ENCODE results near the gene PTX4.

PTX4 gene

DNA sequence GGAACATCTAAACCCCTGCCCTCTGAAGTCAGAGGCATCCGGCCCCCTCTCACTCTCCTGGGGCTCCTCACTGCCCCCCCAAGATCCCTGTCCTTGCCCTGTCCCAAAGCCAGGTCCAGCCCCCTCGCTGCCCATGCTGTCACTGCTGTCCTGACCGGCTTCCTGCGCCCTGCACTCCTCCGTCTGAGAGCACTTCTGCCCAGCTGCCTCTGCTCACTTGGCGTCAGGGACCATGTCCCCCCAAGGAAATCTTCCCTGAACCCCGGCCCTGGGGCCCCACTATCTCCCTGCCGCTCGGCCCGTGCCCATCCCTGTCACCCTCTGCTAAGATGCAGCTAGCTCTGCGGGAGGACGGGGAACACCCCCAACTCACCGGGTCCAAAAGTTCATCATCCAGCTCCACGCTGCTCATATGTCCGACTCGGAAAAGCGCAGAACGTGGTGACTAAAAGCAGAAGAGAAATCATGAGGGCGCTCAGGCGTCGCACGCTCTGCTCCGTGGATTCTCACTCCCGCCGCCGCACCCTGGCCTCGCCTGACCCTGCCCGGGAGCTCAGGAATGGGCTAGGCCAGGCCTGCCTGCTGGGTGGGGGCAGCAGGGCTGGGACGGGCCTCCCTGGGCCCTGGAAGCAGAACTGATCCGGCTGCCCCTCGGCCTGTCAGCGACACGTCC lies 23.7 kb downstream of the PTX4 start:
- no peak overlapping the region for H2BK5ac ChIP-seq (ENCODE audit: low read depth, low read length, poor library complexity)
- H3K27me3 ChIP-seq (ENCODE audit: insufficient read depth, low read length) = no peaks in the 10 kb centered on the region
- H2AK5ac ChIP-seq (ENCODE audit: low read length) = no peak overlapping the region
- H3K9me3 ChIP-seq (ENCODE audit: insufficient read depth, low read depth, low read length) = no peaks in the 10 kb centered on the region
- H3K14ac ChIP-seq (ENCODE audit: low read length) = no peak overlapping the region
- no peak overlapping the region for H2AFZ ChIP-seq (ENCODE audit: insufficient read depth, low read length, poor library complexity)
- no peak overlapping the region for H2BK12ac ChIP-seq (ENCODE audit: low read length)
- H3K4ac ChIP-seq (ENCODE audit: low read depth, low read length) = no peak overlapping the region
- no peak overlapping the region for H3K18ac ChIP-seq (ENCODE audit: low read length)
- no peak overlapping the region for H3K4me2 ChIP-seq (ENCODE audit: low read length)
- H3K79me2 ChIP-seq (ENCODE audit: control insufficient read depth, insufficient read depth, low read length, poor library complexity) = no peaks in the 10 kb centered on the region
- H3K4me3 ChIP-seq (ENCODE audit: low read depth, low read length) = no peak overlapping the region
- no peaks in the 10 kb centered on the region for H3K79me1 ChIP-seq (ENCODE audit: low read length)
- H3K36me3 ChIP-seq (ENCODE audit: control insufficient read depth in 1 of 2, insufficient read depth in 2 of 2, low read length in 2 of 2) = peaks cover 20 to 22% of the 10 kb centered on the region in 2 experiments
- H4K91ac ChIP-seq (ENCODE audit: low read depth, low read length) = no peak overlapping the region
- H3K23ac ChIP-seq (ENCODE audit: low read length) = no peak overlapping the region
- no peak overlapping the region for H2BK120ac ChIP-seq (ENCODE audit: insufficient read depth, low read length, poor library complexity)
- peaks cover 5 to 6% of the 10 kb centered on the region in 2 experiments for H3K4me1 ChIP-seq (ENCODE audit: control insufficient read depth in 1 of 2, insufficient read depth in 2 of 2, low read length in 2 of 2)
- no peak overlapping the region for H3K27ac ChIP-seq (ENCODE audit: low read depth, low read length)
- WGBS (ENCODE audit: extremely low coverage, insufficient coverage, insufficient read length) = no CpG with 5 or more reads among the region's 33 CpGs
- DNase-seq = no peak
- no peak overlapping the region for H4K8ac ChIP-seq (ENCODE audit: low read depth, low read length)
- H4K12ac ChIP-seq (ENCODE audit: low read depth, low read length) = no peak overlapping the region
- no peak overlapping the region for H3K9ac ChIP-seq (ENCODE audit: low read length)

DNA sequence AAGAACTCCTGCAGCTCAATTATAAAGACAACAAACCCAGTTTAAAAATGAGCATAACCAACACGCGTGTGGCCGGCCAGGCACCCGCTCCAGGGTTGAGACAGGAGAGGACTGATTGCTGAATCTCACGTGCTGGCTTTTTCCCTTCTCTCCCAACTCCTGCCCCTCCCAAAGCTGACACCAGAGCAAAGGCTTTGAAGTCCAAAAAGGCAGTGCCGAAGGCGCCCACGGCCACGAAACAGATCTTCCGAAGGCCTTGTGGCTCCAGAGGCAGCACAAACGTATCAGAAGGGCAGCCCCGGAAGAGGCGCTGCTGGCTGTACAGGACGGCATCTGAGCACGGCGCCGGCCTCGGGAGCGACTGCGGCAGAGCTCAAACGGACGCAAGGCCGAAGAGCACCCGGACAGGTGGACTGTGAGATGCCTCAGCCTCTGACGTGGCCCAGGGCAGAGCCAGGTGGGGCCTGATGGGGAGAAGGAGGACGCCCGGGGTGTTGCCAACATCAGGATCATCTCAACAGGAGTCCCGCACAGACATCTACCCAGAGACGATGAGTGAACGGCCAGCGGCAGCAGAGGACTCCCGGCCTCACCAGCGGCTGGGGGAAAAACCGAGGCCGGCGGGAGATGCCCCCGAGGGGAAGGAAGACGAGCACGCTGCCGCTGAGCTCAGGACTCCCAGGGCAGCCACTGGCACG lies 24.4 kb downstream of the PTX4 start:
- no peak overlapping the region for H3K23ac ChIP-seq (ENCODE audit: low read length)
- no peak overlapping the region for H3K9ac ChIP-seq (ENCODE audit: low read length)
- no peak overlapping the region for H4K91ac ChIP-seq (ENCODE audit: low read depth, low read length)
- H3K18ac ChIP-seq (ENCODE audit: low read length) = no peak overlapping the region
- H2AK5ac ChIP-seq (ENCODE audit: low read length) = no peak overlapping the region
- H3K27me3 ChIP-seq (ENCODE audit: insufficient read depth, low read length) = no peaks in the 10 kb centered on the region
- H3K36me3 ChIP-seq (ENCODE audit: control insufficient read depth in 1 of 2, insufficient read depth in 2 of 2, low read length in 2 of 2) = peaks cover 23 to 25% of the 10 kb centered on the region in 2 experiments
- no peak for DNase-seq
- H3K9me3 ChIP-seq (ENCODE audit: insufficient read depth, low read depth, low read length) = no peaks in the 10 kb centered on the region
- no peak overlapping the region for H3K4me3 ChIP-seq (ENCODE audit: low read depth, low read length)
- H2AFZ ChIP-seq (ENCODE audit: insufficient read depth, low read length, poor library complexity) = no peak overlapping the region
- H4K12ac ChIP-seq (ENCODE audit: low read depth, low read length) = no peak overlapping the region
- H3K27ac ChIP-seq (ENCODE audit: low read depth, low read length) = no peak overlapping the region
- H2BK120ac ChIP-seq (ENCODE audit: insufficient read depth, low read length, poor library complexity) = no peak overlapping the region
- H3K79me1 ChIP-seq (ENCODE audit: low read length) = no peaks in the 10 kb centered on the region
- no peaks in the 10 kb centered on the region for H3K79me2 ChIP-seq (ENCODE audit: control insufficient read depth, insufficient read depth, low read length, poor library complexity)
- no CpG with 5 or more reads among the region's 41 CpGs for WGBS (ENCODE audit: extremely low coverage, insufficient coverage, insufficient read length)
- H3K4me2 ChIP-seq (ENCODE audit: low read length) = no peak overlapping the region
- no peak overlapping the region for H2BK5ac ChIP-seq (ENCODE audit: low read depth, low read length, poor library complexity)
- H3K14ac ChIP-seq (ENCODE audit: low read length) = no peak overlapping the region
- H4K8ac ChIP-seq (ENCODE audit: low read depth, low read length) = no peak overlapping the region
- H2BK12ac ChIP-seq (ENCODE audit: low read length) = no peak overlapping the region
- no peak overlapping the region for H3K4ac ChIP-seq (ENCODE audit: low read depth, low read length)
- peaks cover 5 to 6% of the 10 kb centered on the region in 2 experiments for H3K4me1 ChIP-seq (ENCODE audit: control insufficient read depth in 1 of 2, insufficient read depth in 2 of 2, low read length in 2 of 2)

DNA sequence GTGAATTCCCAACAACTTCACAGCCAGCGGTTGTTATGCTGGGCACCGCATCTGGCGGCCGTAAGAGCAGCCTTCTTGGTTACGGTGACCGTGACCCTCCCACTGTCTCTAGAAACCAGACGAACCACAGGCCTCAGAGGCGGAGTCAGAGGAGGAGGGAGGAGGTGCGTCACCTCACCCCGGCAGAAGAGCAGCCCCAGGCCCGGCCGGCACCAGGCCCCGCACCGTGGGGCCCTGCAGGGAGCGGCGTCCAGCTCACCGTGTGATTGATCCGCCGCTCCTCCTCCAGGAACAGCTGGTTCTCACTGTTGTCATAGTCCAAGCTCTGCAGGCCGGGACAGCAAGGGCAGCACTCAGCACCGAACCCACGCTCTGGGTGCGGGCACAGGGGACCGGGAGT lies 27.6 kb downstream of the PTX4 start:
- H3K18ac ChIP-seq (ENCODE audit: low read length) = no peak overlapping the region
- no peak overlapping the region for H3K4ac ChIP-seq (ENCODE audit: low read depth, low read length)
- H3K27ac ChIP-seq (ENCODE audit: low read depth, low read length) = no peak overlapping the region
- H3K36me3 ChIP-seq (ENCODE audit: control insufficient read depth in 1 of 2, insufficient read depth in 2 of 2, low read length in 2 of 2) = peaks cover 46 to 48% of the 10 kb centered on the region in 2 experiments
- WGBS (ENCODE audit: extremely low coverage, insufficient coverage, insufficient read length) = no CpG with 5 or more reads among the region's 24 CpGs
- H3K4me1 ChIP-seq (ENCODE audit: control insufficient read depth in 1 of 2, insufficient read depth in 2 of 2, low read length in 2 of 2) = peaks cover 5 to 6% of the 10 kb centered on the region in 2 experiments
- no peaks in the 10 kb centered on the region for H3K27me3 ChIP-seq (ENCODE audit: insufficient read depth, low read length)
- H3K79me2 ChIP-seq (ENCODE audit: control insufficient read depth, insufficient read depth, low read length, poor library complexity) = no peaks in the 10 kb centered on the region
- no peak overlapping the region for H4K91ac ChIP-seq (ENCODE audit: low read depth, low read length)
- H3K9me3 ChIP-seq (ENCODE audit: insufficient read depth, low read depth, low read length) = no peaks in the 10 kb centered on the region
- no peak overlapping the region for H3K9ac ChIP-seq (ENCODE audit: low read length)
- no peak overlapping the region for H2AFZ ChIP-seq (ENCODE audit: insufficient read depth, low read length, poor library complexity)
- no peak overlapping the region for H2BK5ac ChIP-seq (ENCODE audit: low read depth, low read length, poor library complexity)
- no peak overlapping the region for H4K12ac ChIP-seq (ENCODE audit: low read depth, low read length)
- H2AK5ac ChIP-seq (ENCODE audit: low read length) = no peak overlapping the region
- no peak overlapping the region for H2BK120ac ChIP-seq (ENCODE audit: insufficient read depth, low read length, poor library complexity)
- H3K14ac ChIP-seq (ENCODE audit: low read length) = no peak overlapping the region
- no peak for DNase-seq
- no peaks in the 10 kb centered on the region for H3K79me1 ChIP-seq (ENCODE audit: low read length)
- no peak overlapping the region for H2BK12ac ChIP-seq (ENCODE audit: low read length)
- no peak overlapping the region for H4K8ac ChIP-seq (ENCODE audit: low read depth, low read length)
- no peak overlapping the region for H3K23ac ChIP-seq (ENCODE audit: low read length)
- no peak overlapping the region for H3K4me2 ChIP-seq (ENCODE audit: low read length)
- no peak overlapping the region for H3K4me3 ChIP-seq (ENCODE audit: low read depth, low read length)

DNA sequence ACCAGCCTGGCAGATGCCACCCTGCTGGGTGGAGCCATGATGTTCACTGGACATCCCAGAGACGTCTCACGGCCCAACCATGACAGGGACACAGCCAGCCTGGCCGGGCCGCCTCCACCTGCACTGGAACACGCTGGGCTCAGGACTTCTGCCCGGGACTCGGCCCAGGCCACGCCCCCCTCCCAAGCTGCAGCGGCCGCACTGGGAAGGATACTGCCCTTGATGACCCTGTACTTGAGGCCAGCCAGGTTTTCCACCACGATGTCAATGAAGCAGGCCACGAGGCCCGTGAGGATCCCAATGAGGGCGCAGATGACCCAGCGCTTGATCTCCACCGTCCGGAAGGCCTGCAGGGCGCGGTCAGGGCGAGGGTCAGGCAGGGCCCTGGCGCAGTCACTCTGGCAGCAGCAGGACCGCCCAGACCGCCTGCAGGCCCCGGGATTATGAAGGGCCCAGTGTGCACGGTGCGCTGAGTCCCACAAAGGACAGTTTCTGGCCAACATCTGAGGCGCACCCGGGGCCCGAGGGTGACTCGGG lies 28.1 kb downstream of the PTX4 start:
- no peak overlapping the region for H3K23ac ChIP-seq (ENCODE audit: low read length)
- no CpG with 5 or more reads among the region's 30 CpGs for WGBS (ENCODE audit: extremely low coverage, insufficient coverage, insufficient read length)
- H4K12ac ChIP-seq (ENCODE audit: low read depth, low read length) = no peak overlapping the region

More for the DNA sequence above, 28.1 kb downstream of the PTX4 start:
- no peak overlapping the region for H3K9ac ChIP-seq (ENCODE audit: low read length)
- peak overlapping the region; percentile 7 for H3K18ac ChIP-seq (ENCODE audit: low read length)
- H2AFZ ChIP-seq (ENCODE audit: insufficient read depth, low read length, poor library complexity) = no peak overlapping the region
- no peaks in the 10 kb centered on the region for H3K79me1 ChIP-seq (ENCODE audit: low read length)
- no peak overlapping the region for H3K14ac ChIP-seq (ENCODE audit: low read length)
- H4K91ac ChIP-seq (ENCODE audit: low read depth, low read length) = no peak overlapping the region
- peaks cover 5 to 6% of the 10 kb centered on the region in 2 experiments for H3K4me1 ChIP-seq (ENCODE audit: control insufficient read depth in 1 of 2, insufficient read depth in 2 of 2, low read length in 2 of 2)
- H3K27ac ChIP-seq (ENCODE audit: low read depth, low read length) = no peak overlapping the region
- no peak overlapping the region for H3K4me2 ChIP-seq (ENCODE audit: low read length)
- no peak overlapping the region for H2BK5ac ChIP-seq (ENCODE audit: low read depth, low read length, poor library complexity)
- no peak overlapping the region for H2BK12ac ChIP-seq (ENCODE audit: low read length)
- no peak overlapping the region for H2AK5ac ChIP-seq (ENCODE audit: low read length)
- H3K36me3 ChIP-seq (ENCODE audit: control insufficient read depth in 1 of 2, insufficient read depth in 2 of 2, low read length in 2 of 2) = peaks cover 50 to 52% of the 10 kb centered on the region in 2 experiments
- no peak for DNase-seq
- H3K79me2 ChIP-seq (ENCODE audit: control insufficient read depth, insufficient read depth, low read length, poor library complexity) = no peaks in the 10 kb centered on the region
- H3K27me3 ChIP-seq (ENCODE audit: insufficient read depth, low read length) = no peaks in the 10 kb centered on the region
- H4K8ac ChIP-seq (ENCODE audit: low read depth, low read length) = no peak overlapping the region
- H2BK120ac ChIP-seq (ENCODE audit: insufficient read depth, low read length, poor library complexity) = no peak overlapping the region
- no peaks in the 10 kb centered on the region for H3K9me3 ChIP-seq (ENCODE audit: insufficient read depth, low read depth, low read length)
- no peak overlapping the region for H3K4ac ChIP-seq (ENCODE audit: low read depth, low read length)
- no peak overlapping the region for H3K4me3 ChIP-seq (ENCODE audit: low read depth, low read length)

Data from trophoblast cell (in vitro differentiated cells and primary cell).